Epidermal melanocyte (primary cell): ENCODE results near the gene GIPC3.
"Not testable (repeated sequence)": the region's sequence is repeated elsewhere in the genome, so short reads cannot be mapped to it uniquely, and the experiment has no call there.

Experiments
- DNase-seq: peaks from one replicate; pipeline ENCODE4 v3.0.0; 2011; ENCODE audit warnings: low spot score; ENCODE audit not compliant: insufficient read length

The GIPC3 gene

DNA sequence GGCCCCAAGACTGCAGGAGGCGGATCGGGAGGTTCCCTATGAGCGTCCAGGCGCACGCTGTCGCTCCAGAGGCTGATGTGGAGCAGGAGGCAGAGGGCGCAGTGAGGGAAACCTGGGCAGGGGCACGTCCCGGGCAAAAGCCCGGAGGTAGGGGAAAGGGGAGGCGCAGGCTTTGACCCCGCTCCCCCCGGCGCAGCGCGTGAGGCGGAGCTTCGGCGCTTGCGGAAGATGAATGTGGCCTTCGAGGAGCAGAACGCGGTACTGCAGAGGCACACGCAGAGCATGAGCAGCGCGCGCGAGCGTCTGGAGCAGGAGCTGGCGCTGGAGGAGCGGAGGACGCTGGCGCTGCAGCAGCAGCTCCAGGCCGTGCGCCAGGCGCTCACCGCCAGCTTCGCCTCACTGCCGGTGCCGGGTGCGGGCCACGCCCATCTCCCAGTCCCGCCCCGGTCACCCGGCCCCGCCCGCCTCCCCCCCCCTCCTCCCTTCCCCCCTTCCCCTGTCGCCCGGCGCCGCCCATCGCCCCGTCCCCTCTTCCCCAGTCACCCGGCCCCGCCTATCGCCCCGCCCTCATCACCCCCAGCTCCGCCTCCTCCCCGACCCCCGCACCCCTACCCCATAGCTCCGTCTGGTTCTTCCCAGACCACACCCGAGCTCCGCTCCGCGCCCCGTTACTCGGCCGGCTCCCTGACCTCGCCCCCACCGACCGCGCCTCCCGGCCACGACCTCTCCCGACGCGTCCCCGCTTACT lies 8.4 kb upstream of the GIPC3 start:
- peak; percentile 17 for DNase-seq

DNA sequence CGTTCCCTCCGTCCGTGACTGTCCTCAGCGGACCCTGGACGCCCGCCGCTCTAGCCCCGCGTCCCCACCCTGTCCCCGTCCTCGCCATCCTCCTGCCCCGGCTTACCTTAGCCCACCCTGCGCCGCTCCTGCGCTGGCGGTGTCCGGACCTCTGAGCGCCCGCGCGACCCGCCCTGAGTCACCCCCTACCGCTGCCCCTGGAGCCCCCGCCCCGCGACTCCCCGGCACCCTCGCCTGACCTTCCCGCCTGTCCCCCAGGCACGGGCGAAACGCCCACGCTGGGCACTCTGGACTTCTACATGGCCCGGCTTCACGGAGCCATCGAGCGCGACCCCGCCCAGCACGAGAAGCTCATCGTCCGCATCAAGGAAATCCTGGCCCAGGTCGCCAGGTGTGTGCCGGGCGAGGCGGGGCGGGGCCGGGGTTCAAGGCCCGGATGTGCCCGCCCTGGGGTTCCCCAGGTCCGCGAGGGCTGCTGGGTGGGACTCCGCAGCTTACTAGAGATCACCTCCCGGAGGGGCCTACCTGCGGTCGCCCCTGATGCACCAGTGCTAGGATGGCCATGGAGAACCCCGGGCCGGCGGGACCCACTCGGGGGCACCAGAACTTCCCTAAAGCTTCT lies 7.4 kb upstream of the GIPC3 start:
- peak; percentile 3 for DNase-seq

DNA sequence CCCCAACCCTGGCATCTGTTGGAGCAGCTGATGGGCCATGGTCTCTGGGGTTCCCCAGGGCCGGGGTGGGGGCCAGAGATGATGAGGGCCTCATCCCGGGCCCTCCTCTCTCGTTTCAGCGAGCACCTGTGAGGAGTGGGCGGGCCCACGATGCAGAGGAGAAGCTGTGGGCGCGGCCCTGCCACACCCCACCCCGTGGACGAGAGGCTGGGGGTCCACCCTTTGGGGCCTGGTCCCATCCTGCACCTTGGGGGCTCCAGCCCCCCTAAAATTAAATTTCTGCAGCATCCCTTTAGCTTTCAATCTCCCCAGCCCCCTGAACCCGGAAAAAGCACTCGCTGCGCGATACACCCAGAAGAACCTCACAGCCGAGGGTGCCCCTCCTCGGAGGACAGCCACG lies 6.9 kb upstream of the GIPC3 start:
- DNase-seq: peak; percentile 11

DNA sequence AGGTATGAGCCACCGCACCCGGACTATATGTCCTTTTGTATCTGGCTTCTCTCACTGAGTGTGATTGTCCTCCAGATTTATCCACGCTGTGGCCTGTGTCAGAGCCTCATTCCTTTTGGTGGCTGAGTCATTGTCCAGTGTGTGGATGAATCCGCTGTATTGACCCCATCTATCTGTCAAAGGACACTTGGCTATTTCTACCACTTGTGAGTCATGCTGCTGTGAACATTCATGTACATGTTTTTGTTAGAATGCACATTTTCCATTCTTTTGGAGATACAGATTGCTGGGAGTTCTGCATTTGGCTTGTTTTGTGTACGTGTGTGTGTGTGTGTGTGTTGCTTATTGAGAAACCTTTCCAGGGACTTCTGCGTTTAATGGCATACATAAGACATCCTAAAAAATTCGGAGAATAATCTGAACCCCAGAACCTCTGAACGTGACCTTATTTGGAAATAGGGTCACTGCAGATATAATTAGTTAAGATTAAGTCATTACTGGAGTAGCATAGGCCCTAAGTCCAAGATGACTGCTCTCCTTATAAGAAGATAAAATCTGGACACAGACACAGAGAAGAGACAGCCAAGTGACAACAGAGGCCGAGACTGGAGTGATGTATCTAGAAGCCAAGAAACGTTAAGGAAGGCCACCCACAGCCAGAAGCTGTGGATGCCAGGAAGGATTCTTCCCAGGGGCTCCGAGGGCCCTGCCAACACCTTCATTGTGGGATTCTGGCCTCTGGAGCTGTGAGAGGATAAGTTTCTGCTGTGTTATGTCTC lies 4.9 kb upstream of the GIPC3 start:
- DNase-seq: peak; percentile 64

DNA sequence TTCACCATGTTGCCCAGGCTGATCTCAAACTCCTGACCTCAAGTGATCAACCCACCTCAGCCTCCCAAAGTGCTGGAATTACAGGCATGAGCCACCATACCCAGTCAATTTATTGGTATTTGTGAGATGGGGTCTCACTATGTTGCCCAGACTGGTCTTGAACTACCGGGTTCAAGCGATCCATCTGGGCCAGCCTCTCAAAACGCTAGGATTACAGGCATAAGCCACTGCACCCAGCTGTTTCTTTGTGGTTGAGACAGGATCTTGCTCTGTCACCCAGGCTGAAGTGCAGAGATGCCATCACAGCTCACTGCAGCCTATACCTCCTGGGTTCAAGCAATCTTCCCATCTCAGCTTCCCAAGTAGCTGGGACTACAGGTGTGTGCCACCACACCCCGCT lies 3.5 kb upstream of the GIPC3 start:
- DNase-seq: peak; percentile 4

DNA sequence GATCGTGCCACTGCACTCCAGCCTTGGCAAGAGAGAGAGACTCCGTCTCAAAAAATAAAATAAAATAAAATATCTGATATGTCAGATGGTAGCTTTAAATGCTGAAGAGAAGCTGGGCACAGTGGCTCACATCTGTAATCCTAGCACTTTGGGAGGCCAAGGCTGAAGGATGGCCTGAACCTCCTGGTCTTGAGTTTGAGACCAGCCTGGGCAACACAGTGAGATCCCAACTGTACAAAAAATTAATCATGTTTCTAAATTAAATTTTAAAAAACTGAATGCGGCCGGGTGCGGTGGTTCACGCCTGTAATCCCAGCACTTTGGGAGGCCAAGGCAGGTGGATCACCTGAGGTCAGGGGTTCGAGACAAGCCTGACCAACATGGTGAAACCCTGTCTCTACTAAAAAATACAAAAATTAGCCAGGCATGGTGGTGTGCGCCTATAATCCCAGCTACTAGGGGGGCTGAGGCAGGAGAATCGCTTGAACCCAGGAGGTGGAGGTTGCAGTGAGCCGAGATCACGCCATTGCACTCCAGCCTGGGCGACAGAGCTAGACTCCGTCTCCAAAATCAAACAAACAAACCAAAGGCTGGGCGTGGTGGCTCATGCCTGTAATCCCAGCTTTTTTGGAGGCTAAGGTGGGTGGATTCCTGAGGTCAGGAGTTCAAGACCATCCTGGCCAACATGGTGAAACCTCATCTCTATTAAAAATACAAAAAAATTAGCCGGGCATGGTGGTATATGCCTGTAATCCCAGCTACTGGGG lies 1.1 kb upstream of the GIPC3 start:
- DNase-seq: not testable (repeated sequence)

DNA sequence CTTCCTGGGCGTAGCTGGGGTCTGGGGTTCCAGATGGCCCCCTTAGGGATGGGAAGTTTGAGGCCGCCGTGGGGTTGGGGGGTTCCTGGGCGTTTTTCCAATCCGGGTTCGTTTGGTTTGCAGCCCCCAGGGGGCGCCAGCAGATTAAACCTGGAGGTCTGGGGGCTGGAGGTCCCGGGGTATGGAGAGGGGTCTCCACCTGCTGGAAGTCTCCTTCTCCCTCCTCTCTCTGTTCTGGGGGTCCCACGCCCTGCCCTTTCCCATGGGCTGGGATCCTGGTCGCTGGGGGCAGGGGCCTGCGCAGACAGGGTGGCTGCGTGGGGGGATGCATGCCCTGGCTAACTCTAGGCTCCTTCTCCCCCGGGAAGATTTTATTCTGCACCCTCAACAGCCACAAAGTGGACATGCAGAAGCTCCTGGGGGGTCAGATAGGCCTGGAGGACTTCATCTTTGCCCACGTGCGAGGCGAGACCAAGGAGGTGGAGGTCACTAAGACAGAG lies 899 bp downstream of the GIPC3 start:
- DNase-seq: no peak

DNA sequence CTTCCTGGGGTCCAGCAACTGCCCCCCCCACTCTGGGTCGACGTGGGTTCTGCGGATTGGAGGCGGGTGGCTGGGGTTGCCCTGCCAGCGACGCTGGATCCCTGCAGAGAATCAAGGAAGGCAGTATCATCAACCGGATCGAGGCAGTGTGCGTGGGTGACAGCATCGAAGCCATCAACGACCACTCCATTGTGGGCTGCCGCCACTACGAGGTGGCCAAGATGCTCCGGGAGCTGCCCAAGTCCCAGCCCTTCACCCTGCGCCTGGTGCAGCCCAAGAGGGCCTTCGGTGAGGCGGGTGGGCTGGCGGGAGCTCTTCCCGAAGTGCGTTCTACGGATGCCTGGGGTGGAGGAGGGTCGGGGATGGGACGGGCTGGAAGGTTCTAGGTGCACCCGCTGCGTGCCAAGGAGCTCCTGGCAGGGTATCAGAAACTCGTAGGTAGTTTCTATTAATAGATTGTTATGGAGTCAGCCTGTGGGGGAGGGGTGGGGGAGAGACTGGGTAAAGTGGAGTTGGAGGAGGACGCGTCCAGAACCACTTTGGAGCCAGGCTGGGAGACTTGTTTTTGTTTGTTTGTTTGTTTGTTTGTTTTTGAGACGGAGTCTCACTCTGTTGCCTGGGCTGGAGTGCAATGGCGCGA lies 1.5 kb downstream of the GIPC3 start:
- DNase-seq: no peak

DNA sequence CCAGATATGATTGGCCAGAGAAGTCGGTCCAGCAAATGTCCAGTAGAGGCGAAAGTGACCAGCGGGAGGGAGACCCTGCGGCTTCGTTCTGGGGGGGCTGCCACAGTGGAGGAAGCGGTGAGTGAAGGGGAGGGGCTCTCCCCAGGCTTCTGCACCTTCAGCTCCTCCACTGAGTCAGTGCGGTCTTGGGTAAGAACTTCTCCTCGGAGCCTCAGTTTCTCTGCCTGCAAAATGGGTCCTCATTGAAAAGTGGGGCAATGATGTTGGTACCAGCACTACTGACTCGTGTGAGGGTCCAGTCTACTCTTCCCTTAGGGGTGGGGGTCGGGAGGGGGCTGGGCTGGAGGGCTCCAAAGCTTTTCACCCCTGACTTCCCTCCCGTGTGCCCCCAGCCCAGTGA lies 4.2 kb downstream of the GIPC3 start:
- DNase-seq: no peak

DNA sequence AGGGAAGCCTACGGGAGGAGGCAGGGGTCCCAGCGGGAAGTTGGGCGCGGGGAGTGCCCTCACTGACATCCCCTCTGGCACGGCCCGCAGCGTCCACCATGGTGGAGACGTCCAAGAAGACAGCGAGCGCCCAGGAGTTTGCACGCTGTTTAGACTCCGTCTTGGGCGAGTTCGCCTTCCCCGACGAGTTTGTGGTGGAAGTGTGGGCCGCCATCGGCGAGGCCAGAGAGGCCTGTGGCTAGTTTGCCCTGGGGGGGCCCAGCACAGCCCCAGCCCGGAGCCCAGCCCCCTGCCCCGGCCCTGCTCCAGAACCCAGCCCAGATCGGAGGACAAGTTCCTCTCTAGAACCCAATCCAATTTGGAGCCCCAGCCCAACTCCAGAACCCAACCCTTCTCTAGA lies 4.7 kb downstream of the GIPC3 start:
- DNase-seq: no peak

DNA sequence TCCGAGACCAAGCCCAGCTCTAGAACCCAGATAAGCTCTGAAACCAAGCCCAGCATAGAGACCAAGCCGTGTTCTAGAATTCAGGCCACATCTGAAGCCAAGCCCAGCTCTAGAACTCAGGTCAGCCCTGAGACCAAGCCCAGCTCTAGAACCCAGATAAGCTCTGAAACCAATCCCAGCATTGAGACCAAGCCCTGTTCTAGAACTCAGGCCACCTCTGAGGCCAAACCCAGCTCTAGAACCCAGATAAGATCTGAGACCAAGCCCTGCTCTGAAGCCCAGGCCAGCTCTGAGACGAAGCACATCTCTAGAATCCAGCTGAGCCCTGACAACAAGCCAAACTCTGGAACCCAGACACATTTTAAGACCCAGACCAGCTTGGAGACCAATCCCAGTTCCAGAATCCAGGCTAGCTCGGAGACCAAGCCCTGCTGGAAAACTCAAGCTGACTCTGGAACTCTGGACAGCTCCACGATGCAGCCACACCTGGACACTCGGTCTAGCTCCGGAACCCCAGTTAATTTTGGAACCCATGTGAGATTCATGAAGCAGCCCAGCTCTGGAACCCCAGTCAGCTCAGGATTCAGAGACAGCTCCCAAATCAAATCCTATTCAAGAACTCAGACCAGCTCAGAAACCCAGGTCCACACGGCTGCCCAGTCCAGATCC lies 5.8 kb downstream of the GIPC3 start:
- DNase-seq: no peak

DNA sequence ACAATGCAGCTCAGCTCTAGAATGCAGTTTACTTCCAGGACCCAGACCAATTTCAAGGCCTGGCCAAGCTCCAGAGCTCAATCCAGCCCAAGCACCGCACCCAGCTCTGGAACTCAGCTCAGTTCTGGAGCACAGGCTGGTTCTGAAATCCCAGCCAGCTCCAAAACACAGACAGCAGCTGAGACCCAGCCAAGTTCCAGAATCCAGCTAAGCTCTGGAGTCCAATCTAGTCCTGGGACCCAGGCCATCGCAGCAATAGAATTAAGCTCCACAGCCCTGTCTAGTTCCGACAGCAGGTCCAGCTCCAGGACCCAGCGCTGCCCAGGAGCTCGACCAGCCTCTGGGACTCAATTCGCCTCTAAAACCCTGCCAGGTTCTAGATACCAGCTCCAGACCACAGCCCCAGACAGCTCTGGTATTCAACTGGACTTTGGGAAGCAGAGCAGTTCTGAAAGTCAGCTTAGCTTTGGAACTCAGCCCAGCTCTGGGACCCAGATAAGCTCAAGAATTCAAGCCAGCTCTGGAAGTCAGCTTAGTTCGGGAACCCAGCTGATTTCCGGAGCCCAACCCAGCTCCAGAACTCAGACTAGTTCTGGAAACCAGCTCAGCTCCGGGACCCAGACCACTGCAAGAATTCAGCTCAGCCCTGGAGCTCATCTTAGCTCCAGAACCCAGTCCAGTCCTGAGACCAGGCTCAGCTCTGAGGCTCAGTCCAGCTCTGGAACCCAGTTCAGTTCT lies 6.8 kb downstream of the GIPC3 start:
- no peak for DNase-seq

DNA sequence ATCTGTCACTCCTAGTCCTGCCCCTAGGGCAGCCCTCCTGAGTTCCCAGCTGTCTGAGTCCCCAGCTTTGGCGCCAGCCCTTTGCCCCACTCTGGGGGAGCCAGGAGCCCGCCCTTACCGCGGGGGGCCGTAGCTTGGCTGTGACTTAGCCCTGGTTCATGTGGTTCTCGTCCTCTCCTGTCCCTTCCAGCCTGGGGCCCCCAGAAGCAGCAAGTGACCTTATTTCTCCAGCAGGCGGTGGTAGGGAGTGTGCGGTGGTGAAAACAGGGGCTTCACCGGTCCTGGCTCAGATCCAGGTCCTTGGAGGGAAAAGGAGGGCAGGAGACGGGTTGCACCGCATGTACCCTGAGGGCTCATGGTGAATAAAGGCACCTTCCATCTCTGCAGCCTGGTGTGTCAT lies 7.9 kb downstream of the GIPC3 start:
- no peak for DNase-seq

DNA sequence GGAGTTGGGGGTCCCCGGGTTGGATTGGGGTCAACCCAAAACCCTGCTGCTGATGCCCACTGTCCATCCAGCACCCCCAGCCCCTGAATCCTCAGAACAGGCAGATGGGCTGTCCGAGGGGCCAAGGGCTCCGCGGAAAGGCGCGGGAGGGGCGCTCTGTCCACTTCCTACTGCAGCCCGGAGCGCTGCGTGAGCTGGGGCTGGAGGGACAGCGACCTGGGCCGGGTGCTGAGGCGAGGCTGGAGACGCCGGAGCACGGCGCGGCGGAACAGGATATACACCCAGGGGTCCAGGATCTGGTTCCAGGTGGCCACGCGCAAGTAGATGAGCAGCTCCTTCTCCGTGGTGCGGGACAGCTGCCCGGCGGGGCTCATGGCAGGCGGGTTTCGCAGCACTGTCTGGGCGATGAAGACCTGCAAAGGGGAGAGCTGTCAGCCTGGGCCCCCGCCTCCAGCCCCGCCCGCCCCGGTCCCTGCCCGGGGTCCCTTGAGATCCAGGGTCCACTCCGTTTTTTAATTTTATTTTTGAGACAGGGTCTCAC lies 10.3 kb downstream of the GIPC3 start:
- no peak for DNase-seq

DNA sequence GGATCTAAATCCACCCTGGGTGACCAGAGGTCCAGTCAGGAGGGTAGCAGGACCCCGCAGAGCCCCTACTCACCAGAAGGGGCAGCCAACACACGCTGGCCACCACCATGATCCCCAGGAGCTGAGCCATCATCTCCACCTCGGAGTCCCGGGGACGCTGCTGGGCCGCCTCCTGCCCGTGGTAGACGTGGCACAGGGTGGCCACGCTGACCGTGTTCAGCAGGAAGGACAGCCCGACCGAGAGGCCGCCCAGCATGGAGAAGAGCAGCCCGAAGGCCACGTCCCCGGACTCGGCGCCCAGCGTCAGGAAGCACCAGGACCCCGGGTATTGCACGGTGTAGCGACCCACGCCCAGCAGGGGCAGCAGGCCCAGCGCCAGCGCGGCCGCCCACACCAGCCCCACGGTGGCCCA lies 14.5 kb downstream of the GIPC3 start:
- no peak for DNase-seq

DNA sequence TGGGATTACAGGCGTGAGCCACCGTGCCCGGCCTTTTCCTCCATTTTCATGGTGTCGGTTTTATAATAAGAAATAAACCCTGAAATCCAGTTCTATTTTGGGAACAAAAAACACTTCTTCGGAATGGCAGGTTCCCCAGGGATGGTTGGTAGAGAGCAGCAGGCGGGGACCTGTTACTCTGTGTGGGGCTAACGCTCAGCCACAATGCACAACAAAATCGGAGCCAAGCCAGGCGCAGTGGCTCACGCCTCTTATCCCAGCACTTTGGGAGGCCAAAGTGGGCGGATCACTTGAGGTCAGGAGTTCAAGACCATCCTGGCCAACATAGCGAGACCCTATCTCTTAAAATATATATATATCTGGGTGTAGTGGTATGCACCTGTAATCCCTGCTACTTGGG lies 15.7 kb downstream of the GIPC3 start:
- DNase-seq: no peak

DNA sequence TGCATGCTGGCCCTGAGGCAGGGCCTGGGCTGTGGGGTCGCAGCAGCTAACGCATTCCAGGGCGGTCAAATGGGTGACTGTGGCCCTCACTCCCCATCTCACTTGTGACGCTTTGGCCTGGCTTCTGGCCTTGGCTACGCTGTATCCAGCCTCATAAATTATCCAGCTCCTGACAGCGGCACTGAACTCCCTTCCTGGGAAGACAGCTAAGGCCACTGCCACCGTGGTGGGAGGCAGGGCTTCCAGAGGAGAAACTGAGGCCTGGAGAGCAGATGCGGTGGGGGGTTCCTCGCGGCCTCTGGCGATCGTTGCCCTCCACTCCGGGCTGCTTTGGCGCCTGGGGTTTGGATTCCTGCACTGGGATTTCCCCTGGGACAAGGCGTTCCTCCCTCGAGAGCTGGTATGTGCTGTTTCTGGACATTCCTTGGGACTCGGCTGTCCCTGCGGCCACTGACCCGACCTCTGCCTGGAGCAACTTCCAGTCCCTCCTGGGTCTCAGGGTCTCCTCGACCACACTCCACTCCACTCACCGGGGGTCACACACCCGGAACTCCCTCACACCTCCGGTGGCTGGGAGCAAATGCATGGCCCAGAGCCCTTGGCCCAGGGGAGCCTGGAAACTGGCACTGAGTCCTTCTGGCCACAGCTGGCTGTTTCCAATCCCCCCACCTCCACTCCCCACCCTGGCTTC lies 18.0 kb downstream of the GIPC3 start:
- no peak for DNase-seq

DNA sequence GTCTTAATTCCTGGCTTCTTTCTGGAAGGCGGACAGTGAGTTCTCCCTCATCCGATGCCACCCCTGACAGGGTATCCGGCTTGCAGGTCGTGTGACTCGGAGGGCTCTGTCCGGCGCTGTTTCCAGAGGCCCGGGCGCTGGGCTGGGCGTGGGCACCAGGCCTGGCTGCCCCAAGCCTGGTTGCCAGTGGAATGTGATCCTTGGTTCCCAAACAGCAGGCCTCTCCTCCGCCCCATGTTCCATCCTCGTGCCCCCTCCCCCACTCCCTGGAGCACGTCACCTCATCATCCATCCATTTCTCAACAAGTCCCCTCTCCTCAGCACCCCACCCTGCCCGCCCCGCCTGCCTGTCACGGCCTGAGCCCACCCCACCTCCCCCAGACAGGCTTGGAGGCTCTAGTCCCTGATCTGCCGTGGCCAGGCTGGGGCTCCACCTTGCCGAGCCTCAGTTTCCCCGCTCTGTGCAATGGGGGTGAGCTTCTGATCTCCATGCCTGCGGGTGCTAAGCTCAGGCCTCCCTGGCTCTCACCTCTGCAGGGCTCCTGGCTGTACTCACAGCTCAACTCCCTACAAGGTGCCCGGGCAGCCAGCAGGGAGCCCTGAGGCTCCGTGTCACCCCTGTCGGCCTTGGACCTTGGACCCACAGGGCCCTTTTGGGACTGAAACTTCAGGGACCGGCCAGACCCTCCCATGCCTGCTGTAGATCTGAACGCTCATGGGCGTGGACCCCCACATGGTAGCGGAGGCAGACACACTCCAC lies 19.1 kb downstream of the GIPC3 start:
- no peak for DNase-seq
